ENCODE results near the gene EEF1A2.

- no peak for TF ChIP-seq CTCF (conservative IDR thresholded peaks at IDR 0.05; ENCODE audit: low read depth, low read length)
- TF ChIP-seq POLR2A (IDR thresholded peaks at IDR 0.05; ENCODE audit: low read depth, low read length), result no peak
- no peak for TF ChIP-seq BHLHE40 (IDR thresholded peaks at IDR 0.05; ENCODE audit: low read depth, low read length)
- TF ChIP-seq MAZ (IDR thresholded peaks at IDR 0.05; ENCODE audit: borderline replicate concordance, low read depth, low read length), result no peak
- no peak for TF ChIP-seq CEBPB (IDR thresholded peaks at IDR 0.05; ENCODE audit: low read depth, low read length)
- TF ChIP-seq MXI1 (IDR thresholded peaks at IDR 0.05; ENCODE audit: borderline replicate concordance, low read depth, low read length), result no peak
- no peak for TF ChIP-seq RAD21 (IDR thresholded peaks at IDR 0.05; ENCODE audit: low read length)
- no peak for TF ChIP-seq RFX5 (IDR thresholded peaks at IDR 0.05; ENCODE audit: low read depth, low read length)
- TF ChIP-seq MAFK (IDR thresholded peaks at IDR 0.05; ENCODE audit: low read depth, low read length), result no peak
- no peak for TF ChIP-seq SMC3 (IDR thresholded peaks at IDR 0.05; ENCODE audit: low read depth, low read length)
- TF ChIP-seq USF2 (IDR thresholded peaks at IDR 0.05; ENCODE audit: low read depth, low read length), result no peak
- TF ChIP-seq CHD1 (IDR thresholded peaks at IDR 0.05; ENCODE audit: low read depth, low read length), result no peak
Observed at GRCh38 chr20:63529180-63529860, 30.4 kb upstream of the EEF1A2 start.

Measured in IMR-90 (cell line).